Ramos (cell line): ENCODE measurements around the gene CAMKMT.

Experiments used
- in situ Hi-C: fragments of 300-500 bp; cut with MboI; formaldehyde crosslinking; loops from one replicate; pipeline ENCODE4 v1.14.3; 2022; ENCODE audit warnings: low sequenced_read_pairs; ENCODE audit not compliant: unreplicated experiment

CAMKMT gene

DNA sequence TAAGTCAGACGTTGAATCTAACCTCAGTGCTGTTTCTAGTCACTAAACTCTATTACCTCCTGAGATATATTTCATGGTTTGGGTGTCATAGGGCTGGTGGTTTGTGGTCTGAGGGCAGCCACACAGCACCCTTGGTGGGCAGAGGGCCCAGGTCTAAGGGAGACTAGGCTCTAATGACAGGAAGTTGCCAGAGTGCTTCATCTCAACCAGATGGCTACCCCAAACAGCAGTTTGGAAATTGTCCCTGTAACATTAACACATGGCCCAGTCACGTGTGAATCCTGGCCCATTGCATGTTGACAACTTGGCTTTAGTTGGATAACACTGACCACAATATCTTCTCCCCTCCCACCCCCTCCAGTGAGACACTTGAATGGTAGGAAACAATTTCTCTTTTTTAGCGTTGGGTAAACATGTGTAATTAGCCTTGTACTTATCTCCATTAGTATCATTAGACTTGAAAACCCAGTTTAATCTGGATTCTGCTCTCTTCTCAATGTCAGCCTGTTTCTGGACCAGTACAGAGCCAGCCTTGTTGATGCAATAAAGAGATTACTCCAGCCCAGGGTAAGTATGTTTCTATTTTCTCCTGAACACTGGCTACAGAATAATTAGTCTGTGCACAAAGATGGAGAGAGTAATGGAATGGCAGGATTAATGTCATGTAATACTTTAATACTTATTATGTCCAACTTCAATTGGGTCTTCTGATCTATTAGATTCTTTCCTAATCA is 392.0 kb downstream of the CAMKMT start:
- in situ Hi-C loops = no loop called here

DNA sequence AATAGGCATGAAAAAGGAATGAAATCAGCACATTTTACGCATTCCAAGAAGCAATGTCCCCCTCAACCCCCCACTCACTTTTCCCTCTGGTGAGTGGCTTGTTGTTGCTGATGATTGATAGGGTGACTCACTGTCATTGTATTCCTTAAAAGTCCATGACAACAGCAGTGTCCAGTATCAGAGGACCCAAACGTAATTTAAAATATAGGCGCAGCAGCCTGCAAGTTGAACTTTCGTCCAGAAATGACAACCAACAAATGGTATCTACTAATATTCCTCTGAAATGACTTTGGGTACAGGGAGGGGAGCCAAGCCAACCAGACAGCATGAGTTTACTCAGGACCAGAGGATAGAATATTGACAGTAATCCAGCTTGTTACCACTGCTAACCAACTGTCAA is 396.8 kb downstream of the CAMKMT start:
- in situ Hi-C loops = no loop called here

DNA sequence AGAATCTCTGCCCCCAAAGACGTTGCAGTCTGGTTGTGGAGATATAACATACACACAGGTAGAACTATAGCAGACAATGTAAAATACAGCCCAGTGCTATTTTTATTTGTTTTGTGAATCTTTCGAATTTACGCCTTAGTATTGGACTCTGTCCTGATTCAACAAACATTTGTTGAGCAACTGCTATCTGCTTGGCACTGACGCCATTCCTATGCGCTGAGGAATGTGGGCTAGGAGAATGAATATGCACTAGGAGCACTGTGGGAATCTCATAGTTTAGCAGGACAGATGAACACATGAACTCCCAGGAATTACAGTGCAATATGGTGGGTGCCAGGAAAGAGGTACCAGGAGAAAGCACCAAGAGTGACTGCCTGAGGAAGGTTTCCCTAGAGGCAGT is 398.1 kb downstream of the CAMKMT start:
- in situ Hi-C loops = no loop called here

DNA sequence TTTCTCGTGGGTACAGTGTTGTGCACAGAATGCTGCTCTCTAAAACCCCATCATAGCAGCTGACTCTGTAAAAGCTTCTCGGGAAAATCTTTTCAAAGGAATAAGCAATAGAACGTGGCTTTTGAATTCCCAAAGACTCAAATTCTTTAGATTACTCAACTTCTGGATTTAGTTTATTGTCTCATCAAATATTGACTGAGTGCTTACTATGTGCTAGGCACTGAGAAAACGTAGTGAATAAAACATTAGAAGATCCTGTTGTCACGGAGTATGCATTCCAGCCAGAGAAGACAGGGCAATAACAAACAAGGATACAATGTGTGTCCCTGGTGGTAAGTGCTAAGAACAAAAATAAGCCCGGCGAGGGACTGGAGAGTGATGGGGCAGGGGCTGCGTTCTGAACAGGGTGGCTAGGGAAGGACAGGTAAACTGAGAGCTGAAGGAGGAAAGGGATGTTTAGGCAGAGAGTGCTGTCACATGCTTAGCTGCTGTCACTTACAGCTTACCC is 401.6 kb downstream of the CAMKMT start:
- in situ Hi-C loops = no loop called here

DNA sequence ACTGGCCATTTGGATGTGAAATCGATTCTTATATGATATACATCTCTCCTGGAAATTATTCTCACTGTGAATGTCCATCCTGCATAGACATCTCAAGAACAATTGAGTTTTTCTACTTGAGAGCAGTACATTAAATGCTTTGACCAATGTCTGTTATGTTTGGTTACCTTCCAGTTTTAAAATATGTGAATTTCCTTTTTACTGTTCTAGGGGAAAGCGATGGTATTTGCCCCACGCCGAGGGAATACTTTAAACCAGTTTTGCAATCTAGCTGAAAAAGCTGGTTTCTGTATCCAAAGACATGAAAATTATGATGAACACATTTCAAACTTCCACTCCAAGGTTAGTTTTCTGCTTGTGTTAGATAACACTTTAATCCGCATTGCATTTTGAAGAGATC is 404.5 kb downstream of the CAMKMT start:
- in situ Hi-C loops = no loop called here

DNA sequence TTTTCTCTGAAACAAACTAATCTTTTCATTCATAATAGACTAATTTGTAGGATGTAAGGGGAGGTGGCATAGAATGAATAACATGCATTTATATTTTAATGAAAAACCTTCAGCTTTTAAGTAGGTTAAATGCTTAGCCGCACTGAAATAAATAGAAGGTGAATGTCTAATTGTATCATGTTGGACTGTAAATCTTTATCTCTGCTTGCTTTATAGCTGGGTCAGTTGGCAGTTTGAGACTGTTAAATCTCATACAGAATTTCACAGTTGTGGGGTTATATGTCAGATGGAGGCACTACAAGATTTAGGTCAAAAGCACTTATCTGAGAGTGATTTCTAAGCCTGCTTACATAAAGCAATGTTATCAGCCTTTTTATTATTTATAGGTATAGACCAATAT is 405.0 kb downstream of the CAMKMT start:
- in situ Hi-C loops = no loop called here

DNA sequence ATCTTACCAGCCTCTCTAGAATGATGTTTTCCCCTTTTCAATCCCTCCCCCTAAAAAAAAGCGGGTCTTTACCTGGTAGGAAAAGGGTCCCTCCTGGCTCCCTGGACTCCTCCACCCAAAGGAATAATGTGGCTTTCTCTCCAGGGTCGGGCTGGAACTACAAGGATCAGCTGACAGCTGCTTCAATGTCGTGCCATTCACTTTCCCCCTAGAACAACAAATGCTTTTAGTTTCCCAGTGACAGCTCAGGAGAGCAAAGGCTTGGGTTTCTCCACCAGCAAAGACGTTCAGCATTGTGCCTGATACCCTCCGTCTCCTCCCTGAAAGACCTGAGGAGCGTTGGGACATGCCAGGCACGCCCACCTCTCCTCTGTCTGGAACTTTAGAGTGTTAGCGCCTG is 405.9 kb downstream of the CAMKMT start:
- in situ Hi-C loops = no loop called here

DNA sequence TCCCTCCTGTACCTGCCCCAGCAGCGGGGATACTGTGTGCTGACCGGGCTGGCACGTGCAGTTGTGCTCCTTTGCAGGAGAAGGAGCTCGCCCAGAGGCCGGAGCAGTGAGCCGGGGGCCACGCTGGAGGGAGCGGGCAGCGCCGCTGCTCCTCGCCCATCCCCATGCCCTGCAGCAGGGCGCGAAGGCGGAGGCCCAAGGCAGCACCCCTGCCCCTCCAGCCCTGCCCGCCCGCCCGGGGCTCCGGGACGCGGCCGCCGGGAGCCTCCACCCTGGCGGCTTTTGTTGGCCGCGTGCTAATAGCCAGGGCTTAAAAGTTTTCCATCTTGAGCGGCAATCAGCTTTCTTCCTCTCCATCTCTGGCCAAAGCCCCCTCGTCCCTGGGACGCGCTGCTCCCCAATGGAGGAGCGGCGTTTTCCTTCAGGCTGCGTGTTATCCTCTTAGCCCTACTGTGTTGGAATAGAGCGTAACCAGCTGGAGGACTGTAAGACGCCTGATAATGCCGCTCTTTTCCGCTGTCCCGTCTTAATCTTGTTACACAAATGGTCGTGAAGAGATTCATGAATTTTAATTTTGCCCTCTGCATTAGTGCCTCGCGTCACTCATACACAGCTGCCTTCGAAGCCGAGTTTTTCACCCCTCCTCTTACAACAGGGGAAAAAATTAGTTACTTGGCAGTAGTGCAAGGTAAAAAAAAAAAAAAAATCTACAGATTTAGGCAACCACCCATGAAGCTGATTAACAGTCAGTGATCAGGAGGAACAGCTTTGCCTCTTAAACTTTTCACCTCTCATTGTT is 406.9 kb downstream of the CAMKMT start:
- in situ Hi-C loops = no loop called here

DNA sequence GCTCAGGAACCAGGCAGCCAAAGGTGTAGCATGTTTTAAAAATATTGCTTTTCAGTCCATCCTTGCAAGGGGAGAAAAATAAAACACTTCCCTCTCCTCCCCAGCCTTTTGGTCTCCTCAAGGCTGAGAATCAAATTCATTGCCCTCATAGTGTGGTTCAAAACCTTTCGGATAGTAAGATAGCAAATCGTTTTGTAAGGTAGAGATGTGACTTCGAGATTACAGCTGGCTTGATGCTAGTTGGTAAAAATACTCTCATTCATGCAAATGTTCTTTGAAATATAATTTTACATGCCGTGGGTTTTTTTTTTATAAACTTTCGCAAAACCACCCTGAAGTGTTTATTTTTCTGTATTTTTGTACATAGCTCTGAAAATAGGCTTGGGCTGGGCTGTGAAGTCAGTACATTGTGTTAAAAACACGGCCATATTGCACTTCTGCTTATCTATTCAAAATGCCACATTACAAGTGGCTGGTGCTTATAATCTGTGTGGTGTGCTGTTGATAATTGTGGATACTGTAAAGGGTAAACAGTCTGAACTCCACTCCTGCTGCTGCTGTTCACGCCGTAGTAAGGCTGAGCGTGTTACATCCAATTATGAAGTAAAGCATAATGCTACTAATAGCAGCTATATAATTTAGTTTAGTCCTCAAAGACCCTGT is 407.7 kb downstream of the CAMKMT start:
- in situ Hi-C loops = no loop called here

DNA sequence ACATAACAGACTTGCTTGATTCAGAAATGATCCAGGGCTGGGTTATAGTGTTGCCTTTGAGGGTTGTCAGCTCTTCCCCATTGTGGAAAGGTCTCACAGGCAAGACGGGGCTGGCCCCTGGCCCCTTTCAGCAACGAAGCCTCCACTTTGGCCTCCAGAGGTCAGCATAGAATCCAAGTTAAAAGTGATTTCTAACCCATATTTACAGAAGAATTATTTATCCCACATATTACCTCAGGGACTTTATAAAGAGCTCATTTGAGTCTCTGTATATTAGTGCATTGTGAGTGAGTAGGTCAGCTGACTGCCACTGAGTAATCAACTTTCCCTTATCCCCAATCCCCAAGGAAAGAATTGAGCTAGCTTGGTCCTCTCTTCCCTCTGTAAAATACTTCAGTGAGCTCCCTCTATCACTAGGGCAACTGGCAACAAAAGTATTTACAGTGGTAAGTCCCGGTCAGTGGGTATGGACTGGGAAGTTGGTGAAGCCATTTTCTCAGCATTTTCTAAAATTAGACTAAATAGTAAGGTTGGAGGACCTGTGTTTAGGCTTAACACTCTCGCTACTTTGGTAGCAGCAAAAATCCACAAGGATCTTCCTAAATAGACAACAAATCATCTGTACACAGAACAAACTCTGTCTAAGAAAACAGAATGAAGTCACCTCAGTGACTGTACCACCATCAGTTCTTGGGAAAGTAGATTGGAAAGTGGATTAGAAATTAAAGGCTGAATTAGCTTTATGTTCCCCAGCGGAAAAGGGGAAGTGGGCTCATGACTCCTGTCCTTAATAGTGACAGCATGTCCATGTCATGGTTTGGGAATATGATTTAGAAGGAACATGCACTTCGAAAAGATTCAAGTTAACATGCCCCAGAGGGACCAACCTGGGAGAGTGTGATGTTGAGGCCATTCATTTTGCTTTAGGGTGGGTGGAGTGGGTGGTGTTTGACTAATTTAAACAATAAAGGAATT is 408.8 kb downstream of the CAMKMT start:
- in situ Hi-C loops = no loop called here

DNA sequence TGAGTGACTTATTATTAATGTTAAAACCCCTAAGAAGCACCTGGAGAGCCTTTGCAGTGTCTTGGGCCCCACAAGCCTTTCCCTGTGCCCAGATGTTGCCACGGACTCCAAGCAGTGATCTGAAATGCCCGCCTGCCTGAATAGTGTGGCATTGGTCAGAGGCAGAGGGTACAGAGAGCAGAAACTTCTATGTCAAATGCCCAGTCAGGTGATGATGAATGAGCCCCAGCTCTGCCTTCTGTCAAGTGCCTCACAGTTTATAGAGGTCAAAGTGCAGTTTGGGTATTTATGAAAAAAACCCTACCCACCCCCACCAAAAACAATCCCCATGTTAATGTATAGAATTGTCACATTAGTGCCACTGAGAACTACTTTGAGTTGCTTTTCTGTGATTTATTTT is 409.8 kb downstream of the CAMKMT start:
- in situ Hi-C loops = no loop called here

DNA sequence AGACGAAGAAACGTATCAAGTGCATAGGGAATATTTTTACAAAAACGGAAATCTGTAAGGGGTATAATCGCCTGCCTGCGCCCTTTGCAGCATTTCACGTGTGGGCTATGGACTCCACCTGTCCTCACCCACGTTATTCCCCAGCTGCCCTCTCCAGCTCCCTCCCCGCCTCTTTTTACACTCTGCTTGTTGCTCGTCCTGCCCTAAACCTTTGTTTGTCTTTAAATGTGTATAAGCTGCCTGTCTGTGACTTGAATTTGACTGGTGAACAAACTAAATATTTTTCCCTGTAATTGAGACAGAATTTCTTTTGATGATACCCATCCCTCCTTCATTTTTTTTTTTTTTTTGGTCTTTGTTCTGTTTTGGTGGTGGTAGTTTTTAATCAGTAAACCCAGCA is 410.4 kb downstream of the CAMKMT start:
- in situ Hi-C loops = no loop called here

DNA sequence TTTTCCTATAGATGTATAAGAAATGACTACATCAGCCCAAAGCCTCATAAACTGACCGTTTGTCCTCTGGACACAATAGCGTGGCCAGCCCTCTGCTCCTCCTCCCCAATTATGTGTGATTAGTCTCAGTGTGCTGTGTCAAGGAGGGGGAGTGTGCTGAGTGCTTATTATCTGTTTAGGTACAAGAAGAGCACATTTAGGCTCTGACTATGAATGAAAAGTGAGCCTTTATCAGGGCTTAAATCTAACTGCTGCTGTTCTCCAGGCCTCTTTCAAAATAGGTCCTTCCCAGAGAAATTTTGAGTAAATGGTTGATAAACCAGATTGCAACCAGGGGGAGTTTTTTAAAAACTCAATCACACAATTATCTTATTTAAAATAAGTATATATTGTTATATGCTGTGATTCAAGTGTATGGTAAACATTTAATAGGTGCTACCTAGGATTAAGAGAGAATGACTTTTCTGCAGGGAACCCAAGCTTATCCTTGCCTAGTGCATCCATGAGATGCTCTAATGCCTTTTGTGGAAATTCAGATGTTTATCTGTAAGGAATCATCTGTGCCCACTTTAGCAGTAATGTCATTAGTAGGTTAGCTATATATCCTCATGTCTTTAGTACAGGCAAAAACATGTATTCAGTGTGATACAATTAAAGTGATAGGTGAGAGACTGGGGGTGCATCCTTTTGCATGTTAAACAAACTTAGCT is 411.1 kb downstream of the CAMKMT start:
- in situ Hi-C loops = no loop called here

DNA sequence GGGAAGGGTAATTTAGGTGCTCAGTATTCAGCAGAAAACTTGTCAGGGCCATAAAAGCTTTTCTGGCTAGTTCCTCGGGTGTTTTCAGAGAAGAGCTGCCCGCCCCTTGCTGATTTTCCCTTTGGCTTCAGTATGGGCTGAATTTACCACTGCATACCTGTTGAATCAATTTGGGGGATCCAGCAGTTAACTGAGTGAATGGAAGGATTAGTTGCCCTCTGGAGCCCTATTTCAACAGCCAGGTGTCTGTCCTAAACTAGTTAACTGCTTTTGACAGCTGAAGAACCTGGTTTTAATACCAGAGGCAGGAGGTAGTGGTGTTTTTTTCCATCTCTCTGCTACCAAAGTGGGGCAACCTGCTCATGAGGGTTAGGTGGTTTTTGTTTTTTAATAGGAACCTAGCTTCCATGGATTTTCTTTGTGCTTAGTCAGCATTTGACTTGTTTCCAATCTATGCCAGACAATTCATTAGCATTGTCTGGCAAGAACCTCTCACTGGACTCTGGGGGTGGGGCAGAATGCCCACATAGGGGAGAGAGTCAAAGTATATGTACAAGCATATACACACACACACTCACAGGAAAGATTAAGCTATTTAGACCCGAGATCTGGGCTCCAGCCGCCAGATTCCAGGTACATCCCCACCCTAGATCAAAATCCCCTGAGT is 413.2 kb downstream of the CAMKMT start:
- in situ Hi-C loops = no loop called here

DNA sequence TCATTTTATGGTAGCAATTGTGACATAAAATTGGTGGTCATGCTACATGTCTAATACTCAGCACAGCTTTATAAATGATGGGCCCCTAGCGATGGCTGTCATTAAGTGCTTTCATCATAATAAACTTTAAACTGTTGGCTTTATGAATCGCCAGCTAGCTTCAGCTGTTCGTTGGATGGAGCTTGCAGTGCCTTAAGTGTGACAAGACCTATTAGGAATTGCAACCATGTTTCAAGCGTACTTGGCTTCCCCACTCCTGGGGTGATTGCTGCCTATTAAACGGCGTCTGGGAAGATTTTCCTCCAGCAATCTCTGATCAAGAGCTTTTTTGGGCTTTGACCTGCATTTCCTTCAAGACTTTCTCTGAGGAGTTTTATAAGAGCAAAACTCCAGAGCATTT is 415.3 kb downstream of the CAMKMT start:
- in situ Hi-C loops = no loop called here

DNA sequence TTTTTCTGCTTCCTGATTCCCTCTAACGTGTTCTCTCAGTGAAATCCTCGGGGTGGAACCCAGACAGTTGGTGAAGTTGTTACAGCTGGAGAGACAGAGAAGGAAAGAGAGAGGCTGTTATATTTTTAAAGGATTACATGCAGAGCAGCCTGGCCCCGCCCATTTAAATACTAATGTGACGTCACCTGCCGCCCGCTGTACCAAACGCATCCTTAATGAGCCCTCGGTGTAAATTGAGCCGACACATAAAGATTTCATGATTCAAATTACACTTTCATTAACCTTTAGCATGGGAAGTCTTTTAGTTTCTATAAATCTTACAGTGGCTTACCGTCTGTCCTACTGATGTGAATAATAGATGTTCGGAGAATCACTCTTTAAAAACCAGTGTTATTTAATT is 415.8 kb downstream of the CAMKMT start:
- in situ Hi-C loops = no loop called here

DNA sequence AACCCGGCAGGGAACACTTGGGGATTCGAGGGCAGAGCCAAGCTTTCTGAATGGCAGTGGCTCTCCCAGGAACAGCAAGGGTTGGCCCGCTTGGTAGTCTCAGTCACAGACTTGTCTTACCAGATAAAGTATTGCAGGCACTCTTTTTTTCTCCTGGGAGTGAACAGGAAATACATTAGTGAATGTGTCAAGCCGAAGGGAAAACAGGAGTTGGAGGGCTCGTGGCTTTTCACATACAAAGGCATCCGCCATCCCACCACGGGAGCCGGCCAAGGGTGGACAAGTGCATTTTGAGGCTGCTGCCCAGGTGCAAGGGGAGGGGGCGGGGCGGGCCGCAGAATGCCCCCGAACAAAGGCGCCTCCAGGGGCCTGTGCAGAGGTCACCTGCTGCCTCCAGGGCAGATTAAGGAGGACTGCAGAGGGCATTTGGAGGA is 416.5 kb downstream of the CAMKMT start:
- in situ Hi-C loops = no loop called here

DNA sequence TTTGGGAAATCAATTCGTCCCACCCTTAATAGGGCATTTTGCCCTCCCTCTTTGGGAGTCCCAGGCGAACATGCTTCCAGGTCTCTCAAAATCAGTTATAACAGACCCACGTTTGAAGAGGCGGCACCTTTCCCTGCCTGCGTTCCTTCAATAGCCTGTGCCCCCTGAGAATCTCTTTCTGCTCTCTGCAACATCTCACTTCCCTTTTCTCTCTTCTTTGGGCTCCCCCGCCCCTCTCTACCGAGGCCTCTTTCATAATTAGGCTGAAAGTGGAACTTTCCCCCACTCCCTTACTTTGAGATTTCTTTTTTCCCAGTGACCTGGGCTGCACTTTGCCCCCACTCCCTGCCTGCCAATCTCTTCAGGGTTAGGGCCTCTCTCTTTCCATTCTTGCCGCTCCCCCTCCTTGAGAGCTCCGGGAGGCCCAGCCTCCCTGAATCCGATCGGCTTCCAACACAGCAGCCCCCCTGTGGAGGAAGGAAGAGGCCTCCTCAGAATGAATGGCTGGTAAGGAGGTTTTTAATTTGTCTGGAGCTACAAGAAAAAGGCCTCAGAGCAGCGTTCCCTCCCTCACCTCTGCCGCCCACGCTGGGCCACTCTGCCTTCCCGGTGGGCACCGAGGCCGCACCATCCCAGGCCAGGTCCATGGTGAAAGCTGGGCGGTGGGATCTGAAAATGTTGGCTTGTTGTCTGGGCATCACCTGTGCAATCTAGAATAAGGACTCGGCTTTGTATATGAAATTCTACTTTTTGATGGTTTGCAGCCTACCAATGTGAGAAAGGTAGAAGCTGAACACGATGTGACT is 417.1 kb downstream of the CAMKMT start:
- in situ Hi-C loops = no loop called here
